Fibroblast of upper back skin (primary cell): ENCODE data around the gene MACROD2.
A peak's percentile ranks its signal among the peaks of the same experiment; 100 is the strongest.
"Not testable (repeated sequence)": the region's sequence is repeated elsewhere in the genome, so short reads cannot be mapped to it uniquely, and the experiment has no call there.

Experiments used
- DNase-seq: peaks from one replicate; pipeline ENCODE4 v3.0.0-alpha.2; 2013

MACROD2 gene

GRCh38 chr20:14418376-14418775 lies 423.1 kb downstream of the MACROD2 start:
- DNase-seq = no peak

GRCh38 chr20:14422892-14423291 lies 427.6 kb downstream of the MACROD2 start:
- DNase-seq = no peak

- no peak for DNase-seq
Measured at GRCh38 chr20:14431568-14431967, 436.3 kb downstream of the MACROD2 start.

DNA sequence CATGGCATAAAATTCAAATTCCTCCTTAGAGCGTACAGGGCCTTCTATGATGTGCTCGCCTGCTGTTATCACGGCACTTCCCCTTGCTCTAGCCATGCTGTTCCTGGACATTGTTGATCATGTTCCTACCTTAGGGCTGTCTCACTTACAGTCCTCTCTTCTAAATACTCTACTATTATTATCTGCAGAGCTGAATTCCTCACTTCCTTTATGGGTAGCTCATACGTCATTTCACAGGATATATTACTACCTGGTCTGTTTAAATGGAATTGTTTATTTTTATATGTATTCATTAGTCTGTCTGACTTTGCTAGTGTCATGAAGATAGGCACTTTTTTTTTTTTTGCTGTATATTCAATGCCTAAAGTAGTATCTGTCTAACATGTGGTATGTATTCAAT lies 436.8 kb downstream of the MACROD2 start:
- DNase-seq = no peak

DNA sequence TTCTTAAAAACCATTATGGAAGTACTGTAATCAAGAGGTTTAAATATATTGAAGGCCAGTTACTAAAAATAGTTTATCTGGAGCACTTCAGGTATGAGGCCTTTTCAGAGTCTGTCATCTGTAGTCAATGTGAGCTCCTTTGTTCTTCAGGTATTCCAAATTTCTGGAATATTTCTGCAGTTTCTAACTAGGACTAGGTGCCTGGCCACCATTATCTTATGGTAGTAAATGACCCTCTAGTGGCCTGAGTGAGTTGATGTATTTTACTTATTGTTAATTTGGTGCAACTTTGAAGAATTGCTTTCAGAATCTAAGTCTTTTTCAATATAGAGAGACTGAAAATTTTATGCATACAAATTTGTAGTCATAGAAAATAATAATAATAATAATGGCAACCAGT lies 437.3 kb downstream of the MACROD2 start:
- DNase-seq = no peak

DNA sequence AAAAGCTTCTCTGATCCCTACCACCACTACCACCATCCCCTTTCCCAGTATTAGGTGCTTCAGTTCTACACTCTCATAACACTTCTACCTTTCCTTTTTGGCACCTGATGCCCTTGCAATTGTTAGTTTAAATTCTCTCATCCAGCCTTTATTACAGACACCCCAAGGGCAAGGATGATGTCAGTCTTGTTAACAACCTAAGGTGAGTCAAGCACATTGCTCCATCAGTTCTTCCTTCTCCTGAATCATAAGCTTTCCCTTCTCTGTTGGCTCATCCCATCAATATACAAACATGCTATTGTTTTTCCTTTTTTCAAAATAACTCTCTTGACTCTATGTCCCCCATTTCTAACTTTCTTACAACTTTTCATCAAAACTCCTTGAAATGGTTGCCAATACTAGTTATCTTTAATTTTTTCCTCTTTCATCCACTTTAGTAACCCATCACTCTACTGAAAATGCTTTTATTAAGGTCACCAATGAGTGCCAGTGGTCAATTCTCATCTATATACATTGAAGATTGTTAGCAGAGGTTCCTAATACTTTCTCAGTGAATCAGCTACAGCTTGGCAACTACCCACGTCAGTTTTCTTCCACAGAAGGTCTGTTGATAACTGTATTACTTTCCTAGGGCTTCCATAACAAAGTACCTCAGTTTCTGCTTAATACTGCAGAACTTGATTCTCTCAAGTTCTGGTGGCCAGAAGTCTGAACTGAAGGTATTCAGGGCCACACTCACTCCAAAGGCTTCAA lies 439.2 kb downstream of the MACROD2 start:
- peak; percentile 30 for DNase-seq

- DNase-seq = peak; percentile 39
Measured at GRCh38 chr20:14441201-14441600, 445.9 kb downstream of the MACROD2 start.

- no peak for DNase-seq
Measured at GRCh38 chr20:14444106-14444505, 448.8 kb downstream of the MACROD2 start.

- peak; percentile 73 for DNase-seq
Measured at GRCh38 chr20:14445310-14445709, 450.0 kb downstream of the MACROD2 start.

DNA sequence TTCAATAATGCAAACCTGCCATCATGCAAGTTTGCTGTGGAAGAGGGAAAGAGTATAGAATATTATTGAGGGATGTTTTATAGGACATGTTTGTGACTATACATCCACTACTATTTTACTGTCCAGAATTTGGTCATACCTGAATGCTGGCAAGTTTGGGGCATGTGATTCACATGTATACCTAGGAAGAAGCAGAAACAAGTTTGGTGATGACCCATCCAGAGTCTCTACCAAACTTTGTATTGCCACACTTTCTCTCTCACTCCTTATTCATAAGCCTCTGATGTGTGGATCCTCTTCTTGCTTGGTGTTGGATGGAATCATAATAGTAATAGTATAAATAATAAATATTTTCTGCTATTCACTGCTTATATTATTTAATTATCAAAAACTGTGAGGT lies 450.6 kb downstream of the MACROD2 start:
- no peak for DNase-seq

DNA sequence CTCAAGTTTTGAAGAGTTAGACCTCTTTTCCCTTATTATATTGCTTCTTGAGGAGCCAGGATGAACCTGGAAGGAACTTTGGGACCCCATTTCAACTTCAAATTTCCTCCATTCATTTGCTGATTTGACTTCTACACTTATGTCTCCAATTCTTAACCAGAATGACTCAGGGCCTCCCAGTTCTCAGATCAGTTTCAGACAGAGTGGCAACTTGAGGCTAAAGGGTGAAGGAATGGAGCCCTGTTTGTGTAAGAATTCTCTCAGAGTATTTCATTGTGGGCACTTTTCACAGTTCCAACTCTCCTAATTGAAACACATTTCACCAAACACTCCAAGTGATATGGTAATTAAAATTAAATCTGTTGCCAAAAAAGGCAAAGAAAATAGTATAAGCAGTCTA lies 451.1 kb downstream of the MACROD2 start:
- no peak for DNase-seq

DNA sequence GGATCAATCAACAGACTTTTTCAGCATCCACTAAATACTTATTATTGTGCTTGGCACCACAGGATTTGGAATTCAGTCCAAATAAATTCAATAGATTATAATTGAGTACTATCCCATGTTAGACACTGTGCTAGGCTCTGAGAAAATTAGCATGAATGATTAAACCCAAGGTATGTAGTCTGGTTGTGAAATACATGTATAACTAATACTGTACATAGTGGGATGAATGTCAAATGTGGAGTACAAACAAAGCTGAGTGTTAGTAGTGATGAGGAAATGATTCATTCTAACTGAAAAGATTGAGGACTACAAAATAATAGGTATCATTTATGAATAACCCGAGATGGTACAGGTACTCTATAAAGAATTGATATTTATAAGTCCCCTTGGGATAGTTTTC lies 454.0 kb downstream of the MACROD2 start:
- DNase-seq = no peak

GRCh38 chr20:14450256-14450655 lies 454.9 kb downstream of the MACROD2 start:
- no peak for DNase-seq

DNA sequence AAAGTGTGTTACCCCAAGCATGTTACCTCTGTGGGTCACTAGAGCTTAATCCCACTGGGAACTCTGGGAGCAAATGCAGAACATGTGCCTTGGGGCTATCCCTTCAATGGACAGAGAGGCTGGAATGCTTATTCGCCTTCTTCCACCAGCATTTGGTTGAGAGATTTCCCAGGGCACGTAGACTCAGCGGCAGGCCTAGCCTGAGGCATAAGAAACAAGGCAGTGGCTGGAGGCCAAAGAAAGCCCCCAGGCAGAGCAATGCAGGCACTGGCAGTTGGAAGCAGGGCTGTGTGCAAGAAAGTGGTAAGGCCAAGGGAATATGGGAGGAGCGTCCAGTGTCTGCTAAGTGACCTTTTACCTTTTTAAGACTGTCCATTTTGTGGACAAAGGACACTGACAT lies 456.1 kb downstream of the MACROD2 start:
- no peak for DNase-seq

- DNase-seq = no peak
Measured at GRCh38 chr20:14453259-14453658, 457.9 kb downstream of the MACROD2 start.

GRCh38 chr20:14454296-14454695 lies 459.0 kb downstream of the MACROD2 start:
- DNase-seq = no peak

GRCh38 chr20:14467104-14467827 lies 471.9 kb downstream of the MACROD2 start:
- DNase-seq = not testable (repeated sequence)

DNA sequence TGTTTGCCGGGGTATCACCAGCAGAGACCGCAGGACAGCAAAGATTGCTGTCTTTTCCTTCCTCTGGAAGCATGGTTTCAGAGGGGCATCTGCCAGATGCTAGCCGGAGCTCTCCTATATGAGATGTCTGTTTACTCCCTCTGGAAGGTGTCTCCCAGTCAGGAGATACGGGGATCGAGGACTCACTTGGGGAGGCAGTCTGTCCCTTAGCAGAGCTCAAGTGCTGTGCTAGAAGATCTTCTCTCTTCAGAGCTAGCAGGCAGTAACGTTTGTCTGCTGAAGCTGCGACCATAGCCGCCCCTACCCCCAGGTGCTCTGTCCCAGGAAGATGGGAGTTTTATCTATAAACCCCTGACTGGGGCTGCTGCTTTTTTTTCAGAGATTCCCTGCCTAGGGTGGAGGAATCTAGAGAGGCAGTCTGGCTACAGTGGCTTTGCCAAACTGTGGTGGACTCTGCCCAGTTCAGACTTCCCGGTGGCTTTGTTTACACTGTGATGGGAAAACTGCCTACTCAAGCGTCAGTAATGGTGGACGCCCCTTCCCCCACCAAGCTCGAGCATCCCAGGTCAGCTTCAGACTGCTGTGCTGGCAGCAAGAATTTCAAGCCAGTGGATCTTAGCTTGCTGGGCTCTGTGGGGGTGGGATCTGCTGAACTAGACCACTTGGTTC lies 475.0 kb downstream of the MACROD2 start:
- DNase-seq = no peak

DNA sequence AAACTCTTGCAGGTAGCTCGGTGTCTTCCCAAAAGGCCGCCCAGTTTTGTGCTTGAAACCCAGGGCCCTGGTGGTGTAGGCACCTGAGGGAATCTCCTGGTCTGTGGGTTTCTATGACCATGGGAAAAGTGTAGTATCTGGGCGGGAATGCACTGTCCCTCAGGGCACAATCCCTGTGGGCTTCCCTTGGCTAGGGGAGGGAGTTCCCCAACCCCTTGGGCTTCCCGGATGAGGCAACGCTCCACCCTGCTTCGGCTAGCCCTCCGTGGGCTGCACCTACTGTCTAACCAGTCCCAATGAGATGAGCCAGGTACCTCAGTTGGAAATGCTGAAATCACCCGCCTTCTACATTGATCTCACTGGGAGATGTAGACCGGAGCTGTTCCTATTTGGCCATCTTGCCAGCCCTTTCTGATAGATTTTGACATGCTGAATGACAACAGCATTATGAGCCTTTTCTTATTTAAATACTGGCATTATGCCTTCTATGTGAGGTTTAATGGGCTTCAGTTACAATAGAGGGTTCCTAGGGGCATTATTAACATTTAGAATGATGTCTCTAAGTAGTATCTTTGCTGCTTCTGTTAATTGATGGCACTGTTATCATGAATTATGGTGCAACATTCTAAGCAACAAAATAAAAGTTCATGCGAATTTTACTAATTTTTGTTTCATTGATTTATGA lies 475.8 kb downstream of the MACROD2 start:
- no peak for DNase-seq

GRCh38 chr20:14477125-14477524 lies 481.8 kb downstream of the MACROD2 start:
- peak; percentile 45 for DNase-seq

DNA sequence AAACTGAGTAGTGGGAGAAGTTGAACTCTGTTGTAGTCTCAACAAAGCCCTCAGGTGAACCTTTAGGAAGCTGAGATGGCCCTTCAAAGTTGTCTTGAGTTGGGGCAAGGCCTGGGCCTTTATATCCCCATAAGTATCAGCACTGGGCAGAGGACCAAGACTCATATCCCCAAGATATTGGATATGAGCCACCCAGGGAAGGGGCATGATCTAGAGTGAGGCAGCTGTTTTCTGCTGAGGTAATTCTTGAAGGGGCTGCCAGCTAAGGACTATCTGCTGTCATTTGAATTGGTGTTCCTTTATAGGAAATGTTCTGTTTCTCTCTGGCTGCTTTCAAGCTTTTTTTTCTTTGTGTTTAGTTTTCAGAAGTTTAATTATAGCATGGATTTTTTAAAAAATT lies 482.8 kb downstream of the MACROD2 start:
- no peak for DNase-seq

- DNase-seq = peak; percentile 72
Measured at GRCh38 chr20:14481863-14482262, 486.5 kb downstream of the MACROD2 start.

DNA sequence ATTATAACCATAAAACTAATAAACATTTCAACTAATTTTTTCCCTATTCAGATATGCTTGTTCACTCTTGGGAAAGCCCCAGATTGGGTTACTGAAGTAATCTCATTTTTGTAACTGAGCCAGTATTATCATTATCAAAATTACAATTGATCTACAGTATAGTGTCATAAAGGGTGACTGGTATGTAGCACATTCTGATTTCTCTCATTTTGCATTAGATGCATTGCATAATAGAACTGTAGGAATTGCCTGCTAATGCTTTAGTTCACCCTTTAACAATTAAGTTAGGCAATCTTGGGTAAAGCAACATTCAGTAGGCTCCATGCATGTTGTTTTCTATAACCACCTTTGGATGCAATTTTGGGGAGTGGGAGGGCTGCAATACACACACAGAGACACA lies 492.9 kb downstream of the MACROD2 start:
- DNase-seq = no peak
